Gastroesophageal sphincter (tissue), 3 donors: ENCODE measurements around the gene CYP46A1.

Experiments used
- EP300 ChIP-seq: sonication (generic); formaldehyde crosslinking; IDR thresholded peaks from one replicate; pipeline ENCODE4 v1.6.1; 2017; ENCODE audit warnings: antibody characterized with exemption, mild to moderate bottlenecking
- POLR2A ChIP-seq, 2 donors: fragments of 450-650 bp; IDR thresholded peaks; one replicate each; pipeline ENCODE4 v1.6.1; 2017; ENCODE audit warnings: antibody characterized with exemption in 2 of 2, mild to moderate bottlenecking in 2 of 2, moderate library complexity in 1 of 2
- POLR2AphosphoS5 ChIP-seq: sonication (generic); formaldehyde crosslinking; IDR thresholded peaks from one replicate; pipeline ENCODE4 v1.6.1; 2017; ENCODE audit warnings: antibody characterized with exemption
- TF ChIP-seq, protein P1 (sequence below), 4 experiments: fragments of 200-600 bp in 2 of 4; fragments of 450-650 bp in 2 of 4; sonication (generic) in 1 of 4; IDR thresholded peaks; one replicate each; pipeline ENCODE4 v1.5.1; 2017 to 2019; ENCODE audit warnings: antibody characterized with exemption in 4 of 4, mild to moderate bottlenecking in 2 of 4, moderate library complexity in 2 of 4

DNA sequence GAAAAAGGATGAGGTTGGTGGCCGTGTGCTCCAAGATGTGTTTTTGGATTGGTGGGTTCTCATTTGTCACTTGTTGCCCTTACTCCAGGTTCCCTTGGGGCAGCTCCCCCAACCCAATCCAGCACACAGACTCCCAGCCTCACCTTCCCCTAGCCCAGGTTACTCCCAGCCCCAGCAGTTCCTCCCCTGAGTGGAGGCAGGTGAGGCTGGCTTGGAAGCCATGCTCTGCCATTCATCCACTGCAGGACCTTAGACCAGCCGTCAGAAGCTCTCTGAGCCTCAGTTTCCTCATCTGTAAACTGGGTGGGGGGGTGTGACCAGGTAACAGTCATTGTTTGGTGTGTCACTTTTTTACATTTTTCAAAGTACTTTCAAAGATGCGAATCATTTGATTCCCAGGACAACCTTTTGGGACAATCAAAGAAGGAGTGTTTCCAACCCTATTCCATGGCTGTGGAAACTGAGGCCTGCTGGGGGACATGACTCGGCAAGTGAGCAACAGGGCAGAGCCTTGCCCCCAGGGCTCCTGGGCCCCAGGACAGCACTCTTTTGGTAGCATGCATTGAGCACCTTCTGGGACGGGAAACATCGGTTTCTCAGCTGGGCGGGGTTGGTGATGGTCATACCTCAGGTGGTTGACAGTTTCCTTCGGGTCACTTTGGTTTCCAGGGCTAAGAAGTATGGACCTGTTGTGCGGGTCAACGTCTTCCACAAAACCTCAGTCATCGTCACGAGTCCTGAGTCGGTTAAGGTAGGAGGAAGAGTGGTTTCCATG lies 7.2 kb downstream of the CYP46A1 start:
- TF ChIP-seq, protein P1, sequence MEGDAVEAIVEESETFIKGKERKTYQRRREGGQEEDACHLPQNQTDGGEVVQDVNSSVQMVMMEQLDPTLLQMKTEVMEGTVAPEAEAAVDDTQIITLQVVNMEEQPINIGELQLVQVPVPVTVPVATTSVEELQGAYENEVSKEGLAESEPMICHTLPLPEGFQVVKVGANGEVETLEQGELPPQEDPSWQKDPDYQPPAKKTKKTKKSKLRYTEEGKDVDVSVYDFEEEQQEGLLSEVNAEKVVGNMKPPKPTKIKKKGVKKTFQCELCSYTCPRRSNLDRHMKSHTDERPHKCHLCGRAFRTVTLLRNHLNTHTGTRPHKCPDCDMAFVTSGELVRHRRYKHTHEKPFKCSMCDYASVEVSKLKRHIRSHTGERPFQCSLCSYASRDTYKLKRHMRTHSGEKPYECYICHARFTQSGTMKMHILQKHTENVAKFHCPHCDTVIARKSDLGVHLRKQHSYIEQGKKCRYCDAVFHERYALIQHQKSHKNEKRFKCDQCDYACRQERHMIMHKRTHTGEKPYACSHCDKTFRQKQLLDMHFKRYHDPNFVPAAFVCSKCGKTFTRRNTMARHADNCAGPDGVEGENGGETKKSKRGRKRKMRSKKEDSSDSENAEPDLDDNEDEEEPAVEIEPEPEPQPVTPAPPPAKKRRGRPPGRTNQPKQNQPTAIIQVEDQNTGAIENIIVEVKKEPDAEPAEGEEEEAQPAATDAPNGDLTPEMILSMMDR (IDR thresholded peaks at IDR 0.05): no peak
- TF ChIP-seq POLR2A (IDR thresholded peaks at IDR 0.05) (no peak), EP300 (no peak), POLR2AphosphoS5 (no peak)
